Measurements from ENCODE around the gene YIPF3.

YIPF3 gene

GRCh38 chr6:43493833-43494232, 22.9 kb downstream of the YIPF3 start:
- ChIA-PET CTCF (interaction anchor here (0.8 to 2.4 kb wide), 3 partner anchors 10 to 564 kb away, joined by 3 to 7 read pairs (median 4); no protein-coding TSS in a partner anchor), POLR2A (interaction anchor here (1.1 to 2.7 kb wide), 4 partner anchors 10 to 34 kb away, joined by 3 to 8 read pairs (median 4); partner anchors contain the start of genes POLR1C and YIPF3)
- no peak for DNase-seq (ENCODE audit: extremely low spot score)
- TF ChIP-seq FOXA1 (IDR thresholded peaks at IDR 0.05) (no peak), SUZ12 (IDR thresholded peaks at IDR 0.05) (no peak), NFRKB (IDR thresholded peaks at IDR 0.05) (no peak), PKNOX1 (IDR thresholded peaks at IDR 0.05) (no peak), LEF1 (IDR thresholded peaks at IDR 0.05; ENCODE audit: borderline replicate concordance) (no peak), FOXK2 (IDR thresholded peaks at IDR 0.05) (no peak), ARNT (IDR thresholded peaks at IDR 0.05) (no peak), FOXM1 (IDR thresholded peaks at IDR 0.05; ENCODE audit: borderline replicate concordance) (no peak), ZNF384 (IDR thresholded peaks at IDR 0.05) (no peak), CTBP1 (IDR thresholded peaks at IDR 0.05; ENCODE audit: borderline replicate concordance) (no peak), SP1 (IDR thresholded peaks at IDR 0.05) (no peak), TARDBP (IDR thresholded peaks at IDR 0.05) (no peak), BHLHE40 (IDR thresholded peaks at IDR 0.05; ENCODE audit: borderline replicate concordance) (no peak), HDGF (IDR thresholded peaks at IDR 0.05; ENCODE audit: borderline replicate concordance) (no peak), L3MBTL2 (conservative IDR thresholded peaks at IDR 0.05) (no peak)

- POLR2A ChIA-PET, result interaction anchor here (1.1 to 2.7 kb wide), 4 partner anchors 9 to 34 kb away, joined by 3 to 8 read pairs (median 4); partner anchors contain the start of genes POLR1C and YIPF3
Measured at GRCh38 chr6:43493230-43493629, 23.5 kb downstream of the YIPF3 start.

GRCh38 chr6:43492673-43493072, 24.1 kb downstream of the YIPF3 start:
- TF ChIP-seq SUZ12 (IDR thresholded peaks at IDR 0.05), result no peak
- TF ChIP-seq PKNOX1 (IDR thresholded peaks at IDR 0.05), result no peak
- TF ChIP-seq HDGF (IDR thresholded peaks at IDR 0.05; ENCODE audit: borderline replicate concordance), result no peak
- TF ChIP-seq SP1 (IDR thresholded peaks at IDR 0.05), result no peak
- TF ChIP-seq FOXK2 (IDR thresholded peaks at IDR 0.05), result no peak
- no peak for TF ChIP-seq TARDBP (IDR thresholded peaks at IDR 0.05)
- no peak for TF ChIP-seq FOXM1 (IDR thresholded peaks at IDR 0.05; ENCODE audit: borderline replicate concordance)
- DNase-seq (ENCODE audit: extremely low spot score), result no peak
- ChIA-PET POLR2A (interaction anchor here (1.1 to 2.7 kb wide), 4 partner anchors 13 to 33 kb away, joined by 3 to 8 read pairs (median 4); partner anchors contain the start of genes POLR1C and YIPF3), CTCF (interaction anchor here (0.7 to 2.4 kb wide), 3 partner anchors 15 to 157 kb away, joined by 3 to 7 read pairs (median 3); no protein-coding TSS in a partner anchor)

More at GRCh38 chr6:43493230-43493629, 23.5 kb downstream of the YIPF3 start:
- TF ChIP-seq HDGF (IDR thresholded peaks at IDR 0.05; ENCODE audit: borderline replicate concordance) (no peak), PKNOX1 (IDR thresholded peaks at IDR 0.05) (no peak), BHLHE40 (IDR thresholded peaks at IDR 0.05; ENCODE audit: borderline replicate concordance) (no peak), SP1 (IDR thresholded peaks at IDR 0.05) (no peak), FOXA1 (IDR thresholded peaks at IDR 0.05) (no peak), ARNT (IDR thresholded peaks at IDR 0.05) (no peak), FOXM1 (IDR thresholded peaks at IDR 0.05; ENCODE audit: borderline replicate concordance) (no peak), ELF4 (IDR thresholded peaks at IDR 0.05) (no peak)
- CTCF ChIA-PET, result interaction anchor here (0.6 to 2.4 kb wide), 5 partner anchors 14 to 565 kb away, joined by 3 to 7 read pairs (median 3); no protein-coding TSS in a partner anchor
- DNase-seq (ENCODE audit: extremely low spot score), result no peak

GRCh38 chr6:43491750-43492661, 24.7 kb downstream of the YIPF3 start:
- CTCF ChIA-PET, result interaction anchor here (2.4 kb wide), 1 partner anchor 15 kb away, joined by 7 read pairs; no protein-coding TSS in a partner anchor
- TF ChIP-seq SUZ12 (IDR thresholded peaks at IDR 0.05) (no peak), PKNOX1 (IDR thresholded peaks at IDR 0.05) (no peak), ARNT (IDR thresholded peaks at IDR 0.05) (no peak), FOXM1 (IDR thresholded peaks at IDR 0.05; ENCODE audit: borderline replicate concordance) (no peak), NFRKB (IDR thresholded peaks at IDR 0.05) (no peak), ELF4 (IDR thresholded peaks at IDR 0.05) (no peak), LEF1 (IDR thresholded peaks at IDR 0.05; ENCODE audit: borderline replicate concordance) (no peak), FOXA1 (IDR thresholded peaks at IDR 0.05) (no peak), FOXK2 (IDR thresholded peaks at IDR 0.05) (no peak), SP1 (IDR thresholded peaks at IDR 0.05) (no peak), TARDBP (IDR thresholded peaks at IDR 0.05) (no peak), ZNF384 (IDR thresholded peaks at IDR 0.05) (no peak), BHLHE40 (IDR thresholded peaks at IDR 0.05; ENCODE audit: borderline replicate concordance) (no peak), L3MBTL2 (conservative IDR thresholded peaks at IDR 0.05) (no peak), HDGF (IDR thresholded peaks at IDR 0.05; ENCODE audit: borderline replicate concordance) (no peak), CTBP1 (IDR thresholded peaks at IDR 0.05; ENCODE audit: borderline replicate concordance) (no peak)
- POLR2A ChIA-PET, result interaction anchor here (1.1 to 2.7 kb wide), 3 partner anchors 12 to 25 kb away, joined by 3 to 8 read pairs (median 4); partner anchors contain the start of genes POLR1C and YIPF3
- DNase-seq (ENCODE audit: extremely low spot score), result no peak

GRCh38 chr6:43490523-43490939, 26.2 kb downstream of the YIPF3 start:
- DNase-seq (ENCODE audit: extremely low spot score), result no peak
- ChIA-PET CTCF (no interaction called here), POLR2A (interaction anchor here (1.3 to 3.0 kb wide), 2 partner anchors 13 kb away, joined by 3 to 9 read pairs; partner anchors contain the start of gene TJAP1)
- TF ChIP-seq BHLHE40 (IDR thresholded peaks at IDR 0.05; ENCODE audit: borderline replicate concordance) (no peak), FOXM1 (IDR thresholded peaks at IDR 0.05; ENCODE audit: borderline replicate concordance) (no peak), TARDBP (IDR thresholded peaks at IDR 0.05) (no peak), ELF4 (IDR thresholded peaks at IDR 0.05) (no peak), FOXK2 (IDR thresholded peaks at IDR 0.05) (no peak), SP1 (IDR thresholded peaks at IDR 0.05) (no peak), LEF1 (IDR thresholded peaks at IDR 0.05; ENCODE audit: borderline replicate concordance) (no peak), PKNOX1 (IDR thresholded peaks at IDR 0.05) (no peak), L3MBTL2 (conservative IDR thresholded peaks at IDR 0.05) (no peak), ARNT (IDR thresholded peaks at IDR 0.05) (no peak), SUZ12 (IDR thresholded peaks at IDR 0.05) (no peak), FOXA1 (IDR thresholded peaks at IDR 0.05) (no peak), HDGF (IDR thresholded peaks at IDR 0.05; ENCODE audit: borderline replicate concordance) (no peak), ZNF384 (IDR thresholded peaks at IDR 0.05) (no peak), CTBP1 (IDR thresholded peaks at IDR 0.05; ENCODE audit: borderline replicate concordance) (no peak), NFRKB (IDR thresholded peaks at IDR 0.05) (no peak)
